GM23248 (cell line): Measurements from ENCODE around the gene SCAMP2.

Experiments used
- EZH2 ChIP-seq: fragments of 200-600 bp; sonication (generic); IDR thresholded peaks from 2 replicates; pipeline ENCODE4 v1.6.1; 2018; ENCODE audit warnings: antibody characterized with exemption, mild to moderate bottlenecking; ENCODE audit not compliant: insufficient read depth, poor library complexity, severe bottlenecking
- EZH2phosphoT487 ChIP-seq: fragments of 200-600 bp; sonication (generic); IDR thresholded peaks from 2 replicates; pipeline ENCODE4 v1.6.1; 2018; ENCODE audit warnings: antibody characterized with exemption, moderate library complexity, mild to moderate bottlenecking, low read depth; ENCODE audit not compliant: insufficient read depth

- no peak for TF ChIP-seq EZH2
- no peak for TF ChIP-seq EZH2phosphoT487
These were observed 19.8 kb upstream of the SCAMP2 start for GRCh38 chr15:74892931-74893330.
